NCI-H1436 treated with DMSO at 0.1 percent for 48 hours (cell line): Measurements from ENCODE around the gene GRID1.
"Not testable (repeated sequence)": the region's sequence is repeated elsewhere in the genome, so short reads cannot be mapped to it uniquely, and the experiment has no call there.

ENCODE experiments used
- DNase-seq: peaks from one replicate; lab custom pipeline; 2025; lab: John Stamatoyannopoulos, UW

Gene GRID1

GRCh38 chr10:85868627-85869499, 497.7 kb downstream of the GRID1 start:
- DNase-seq: no peak

GRCh38 chr10:85864868-85865526, 501.6 kb downstream of the GRID1 start:
- no peak for DNase-seq

GRCh38 chr10:85864173-85864549, 502.4 kb downstream of the GRID1 start:
- no peak for DNase-seq

GRCh38 chr10:85863301-85864172, 503.1 kb downstream of the GRID1 start:
- no peak for DNase-seq

GRCh38 chr10:85862771-85863170, 503.8 kb downstream of the GRID1 start:
- no peak for DNase-seq

- no peak for DNase-seq
Measured at GRCh38 chr10:85861513-85862197, 504.9 kb downstream of the GRID1 start.

GRCh38 chr10:85859859-85860258, 506.7 kb downstream of the GRID1 start:
- no peak for DNase-seq

- DNase-seq: no peak
Measured at GRCh38 chr10:85858776-85859515, 507.6 kb downstream of the GRID1 start.

GRCh38 chr10:85857791-85858190, 508.8 kb downstream of the GRID1 start:
- no peak for DNase-seq

- DNase-seq: no peak
Measured at GRCh38 chr10:85857305-85857704, 509.3 kb downstream of the GRID1 start.

GRCh38 chr10:85851934-85852333, 514.7 kb downstream of the GRID1 start:
- no peak for DNase-seq

GRCh38 chr10:85851325-85851724, 515.3 kb downstream of the GRID1 start:
- DNase-seq: no peak

- DNase-seq: no peak
Measured at GRCh38 chr10:85850736-85851135, 515.9 kb downstream of the GRID1 start.

- DNase-seq: no peak
Measured at GRCh38 chr10:85849315-85849714, 517.3 kb downstream of the GRID1 start.

- DNase-seq: no peak
Measured at GRCh38 chr10:85848756-85849155, 517.8 kb downstream of the GRID1 start.

- DNase-seq: no peak
Measured at GRCh38 chr10:85847085-85847484, 519.5 kb downstream of the GRID1 start.

- not testable (repeated sequence) for DNase-seq
Measured at GRCh38 chr10:85838660-85839059, 527.9 kb downstream of the GRID1 start.

- no peak for DNase-seq
Measured at GRCh38 chr10:85832988-85833387, 533.6 kb downstream of the GRID1 start.

GRCh38 chr10:85831422-85831821, 535.2 kb downstream of the GRID1 start:
- no peak for DNase-seq

GRCh38 chr10:85826377-85826776, 540.2 kb downstream of the GRID1 start:
- DNase-seq: no peak

GRCh38 chr10:85811405-85811804, 555.2 kb downstream of the GRID1 start:
- DNase-seq: no peak
